Endodermal cell (in vitro differentiated cells): Measurements from ENCODE around the gene TMEM108. TPM values are rescaled to one million over a fixed set of nuclear protein-coding genes. Genes with fewer than 3 reads are reported as not detected.

Experiments used
- DNase-seq: peaks from one replicate; pipeline ENCODE4 v3.0.0-alpha.2; 2017
- H3K27ac ChIP-seq: 2 replicates; pipeline ENCODE4 v1.5.1; 2013; ENCODE audit warnings: mild to moderate bottlenecking, low read depth, low read length, moderate library complexity
- H3K27me3 ChIP-seq: 2 replicates; pipeline ENCODE4 v1.6.1; 2013; ENCODE audit warnings: mild to moderate bottlenecking, low read length, moderate library complexity; ENCODE audit not compliant: insufficient read depth, control insufficient read depth, poor library complexity, severe bottlenecking
- H3K36me3 ChIP-seq: 2 replicates; pipeline ENCODE4 v1.7.0; 2013; ENCODE audit warnings: mild to moderate bottlenecking, low read length, moderate library complexity; ENCODE audit not compliant: control insufficient read depth, insufficient read depth
- H3K4me1 ChIP-seq: one replicate; pipeline ENCODE4 v1.7.0; 2013; ENCODE audit warnings: low read length; ENCODE audit not compliant: control insufficient read depth, insufficient read depth
- H3K4me3 ChIP-seq: 2 replicates; pipeline ENCODE4 v1.5.1; 2013; ENCODE audit warnings: mild to moderate bottlenecking, low read length, moderate library complexity
- H3K9ac ChIP-seq: 2 replicates; pipeline ENCODE4 v1.6.1; 2013; ENCODE audit warnings: mild to moderate bottlenecking, low read length, moderate library complexity; ENCODE audit not compliant: poor library complexity, severe bottlenecking; ENCODE audit errors: extremely low read depth
- H3K9me3 ChIP-seq: 2 replicates; pipeline ENCODE4 v1.6.1; 2013; ENCODE audit warnings: mild to moderate bottlenecking, low read length, moderate library complexity; ENCODE audit not compliant: control insufficient read depth
- H3K27ac Mint-ChIP-seq: 2 replicates; pipeline ENCODE4 v1.8.0; 2020; ENCODE audit warnings: mixed read lengths
- H3K27me3 Mint-ChIP-seq: 2 replicates; pipeline ENCODE4 v1.8.0; 2021; ENCODE audit warnings: mild to moderate bottlenecking, mixed read lengths; ENCODE audit not compliant: insufficient read depth
- H3K36me3 Mint-ChIP-seq: 2 replicates; pipeline ENCODE4 v1.8.0; 2020; ENCODE audit warnings: low read depth, mixed read lengths
- H3K4me1 Mint-ChIP-seq: 2 replicates; pipeline ENCODE4 v1.8.0; 2020; ENCODE audit warnings: mixed read lengths
- H3K4me3 Mint-ChIP-seq: 2 replicates; pipeline ENCODE4 v1.8.0; 2020; ENCODE audit warnings: mild to moderate bottlenecking, moderate library complexity, mixed read lengths
- H3K9me3 Mint-ChIP-seq: 2 replicates; pipeline ENCODE4 v1.8.0; 2020; ENCODE audit warnings: mild to moderate bottlenecking, mixed read lengths
- CTCF ChIP-seq: fragments of 200-600 bp; sonication (generic); conservative IDR thresholded peaks from 2 replicates; pipeline ENCODE4 v1.5.0; 2021; ENCODE audit warnings: antibody characterized with exemption, mild to moderate bottlenecking
- WGBS, 2 experiments: methylation state at CpG; one replicate each; pipeline versions ENCODE4 v1.1.5 to v1.1.7; 2013; ENCODE audit warnings: missing lambda C conversion rate in 2 of 2, mixed read lengths in 1 of 2; ENCODE audit not compliant: insufficient coverage in 1 of 2, insufficient read length in 1 of 2; 5-methylcytosine and 5-hydroxymethylcytosine counted together
- total RNA-seq, 2 donors: library from RNA; stranded (reverse); fragmentation: NEBNext Ultra II Directional in 1 of 2; extraction: Animal tissue kit (Norgen Biotek cat#: 25700) in 1 of 2; gene quantifications; 2 replicates in 1 of 2; 3 replicates in 1 of 2; pipeline ENCODE4 v1.2.1, GENCODE V29; 2021

Gene TMEM108
- total RNA-seq, 2 donors from 2014 or later: 4.8 to 7.9 TPM

- Mint-ChIP-seq H3K9me3 (peaks cover 36% of the 10 kb centered on the region), H3K4me3 (no peak overlapping the region), H3K36me3 (peaks cover 5% of the 10 kb centered on the region), H3K4me1 (no peaks in the 10 kb centered on the region), H3K27me3 (no peaks in the 10 kb centered on the region), H3K27ac (no peak overlapping the region)
- no peaks in the 10 kb centered on the region for H3K36me3 ChIP-seq
- DNase-seq: no peak
- H3K27ac ChIP-seq: no peak overlapping the region
- WGBS, 2 experiments: 87 to 93% methylated on average over 5 to 6 of the region's 6 CpGs
- H3K27me3 ChIP-seq: no peaks in the 10 kb centered on the region
- H3K9me3 ChIP-seq: peaks cover 7% of the 10 kb centered on the region
- no peaks in the 10 kb centered on the region for H3K4me1 ChIP-seq
- no peak overlapping the region for H3K9ac ChIP-seq
- no peak overlapping the region for H3K4me3 ChIP-seq
- no peak for TF ChIP-seq CTCF
These were observed 131.3 kb downstream of the TMEM108 start for GRCh38 chr3:133169331-133170068.

- peaks cover 2% of the 10 kb centered on the region for H3K36me3 Mint-ChIP-seq
- no peaks in the 10 kb centered on the region for H3K4me1 Mint-ChIP-seq
- H3K27me3 Mint-ChIP-seq: no peaks in the 10 kb centered on the region
- Histone ChIP-seq H3K9me3 (peaks cover 7% of the 10 kb centered on the region), H3K27me3 (no peaks in the 10 kb centered on the region), H3K4me1 (no peaks in the 10 kb centered on the region), H3K27ac (no peak overlapping the region), H3K9ac (no peak overlapping the region), H3K36me3 (no peaks in the 10 kb centered on the region), H3K4me3 (no peak overlapping the region)
- H3K27ac Mint-ChIP-seq: no peak overlapping the region
- no peak overlapping the region for H3K4me3 Mint-ChIP-seq
- DNase-seq: no peak
- WGBS, 2 experiments: 95 to 100% methylated on average over 2 of the region's 2 CpGs
- H3K9me3 Mint-ChIP-seq: peaks cover 45% of the 10 kb centered on the region
- TF ChIP-seq CTCF: no peak
These were observed 133.6 kb downstream of the TMEM108 start for GRCh38 chr3:133171831-133172230.

- Histone ChIP-seq H3K9ac (no peak overlapping the region), H3K27me3 (no peaks in the 10 kb centered on the region), H3K4me1 (no peaks in the 10 kb centered on the region), H3K27ac (no peak overlapping the region), H3K9me3 (no peaks in the 10 kb centered on the region), H3K36me3 (no peaks in the 10 kb centered on the region), H3K4me3 (no peak overlapping the region)
- Mint-ChIP-seq H3K36me3 (no peaks in the 10 kb centered on the region), H3K4me3 (no peak overlapping the region), H3K27me3 (no peaks in the 10 kb centered on the region), H3K4me1 (no peaks in the 10 kb centered on the region), H3K9me3 (peaks cover 6% of the 10 kb centered on the region), H3K27ac (no peak overlapping the region)
- no peak for TF ChIP-seq CTCF
- no peak for DNase-seq
- WGBS, 2 experiments: 88 to 91% methylated on average over 2 of the region's 2 CpGs
These were observed 143.4 kb downstream of the TMEM108 start for GRCh38 chr3:133181392-133182150.
